Hypothalamus (tissue), 51 donors: ENCODE results near the gene DPH3.
A peak's percentile ranks its signal among the peaks of the same experiment; 100 is the strongest.

Experiments
- DNase-seq, 51 donors: peaks; one replicate each; lab custom pipeline; 2025; lab: John Stamatoyannopoulos, UW

The DPH3 gene

GRCh38 chr3:16239086-16239770 is 25.5 kb downstream of the DPH3 start:
- DNase-seq, result peak in 4 of 51 donors; percentile 5 to 10 (median 6)

- DNase-seq, result no peak
Measured at GRCh38 chr3:16236856-16237393, 27.8 kb downstream of the DPH3 start.

- DNase-seq, result no peak
Measured at GRCh38 chr3:16236030-16236639, 28.6 kb downstream of the DPH3 start.

- DNase-seq, result no peak
Measured at GRCh38 chr3:16234281-16234680, 30.5 kb downstream of the DPH3 start.

- DNase-seq, result no peak
Measured at GRCh38 chr3:16233806-16234205, 30.9 kb downstream of the DPH3 start.

- DNase-seq, result no peak
Measured at GRCh38 chr3:16231983-16232382, 32.8 kb downstream of the DPH3 start.

GRCh38 chr3:16229681-16230080 is 35.1 kb downstream of the DPH3 start:
- DNase-seq, result no peak

- no peak for DNase-seq
Measured at GRCh38 chr3:16227566-16227965, 37.2 kb downstream of the DPH3 start.

GRCh38 chr3:16224325-16224724 is 40.4 kb downstream of the DPH3 start:
- no peak for DNase-seq

GRCh38 chr3:16222547-16222946 is 42.2 kb downstream of the DPH3 start:
- DNase-seq, result no peak

- no peak for DNase-seq
Measured at GRCh38 chr3:16221990-16222389, 42.8 kb downstream of the DPH3 start.

- no peak for DNase-seq
Measured at GRCh38 chr3:16219777-16220176, 45.0 kb downstream of the DPH3 start.

GRCh38 chr3:16216373-16216935 is 48.3 kb downstream of the DPH3 start:
- DNase-seq, result no peak

GRCh38 chr3:16214366-16214765 is 50.4 kb downstream of the DPH3 start:
- DNase-seq, result no peak

GRCh38 chr3:16211176-16211904 is 53.4 kb downstream of the DPH3 start:
- DNase-seq, result no peak
